Spleen (tissue), 11 donors: ENCODE data around the gene SORCS1. TPM values are rescaled to one million over a fixed set of nuclear protein-coding genes. Genes with fewer than 3 reads are reported as not detected.

Experiments
- DNase-seq: peaks from one replicate; pipeline ENCODE4 v3.0.0-alpha.2; 2020
- H3K27ac ChIP-seq, 8 donors: fragments of 200-600 bp; sonication (generic) in 7 of 8; 1 replicate in 4 of 8; 2 replicates in 4 of 8; pipeline versions ENCODE4 v1.5.0 to v1.8.0; 2016 to 2021; ENCODE audit warnings: inconsistent platforms in 4 of 8, mild to moderate bottlenecking in 4 of 8, moderate library complexity in 1 of 8
- H3K27me3 ChIP-seq, 7 donors: fragments of 200-600 bp; sonication (generic) in 6 of 7; replicated peaks in 1 of 7; 1 replicate in 4 of 7; 2 replicates in 3 of 7; pipeline versions ENCODE4 v1.5.0 to v1.8.0; 2016 to 2021; ENCODE audit warnings: inconsistent platforms in 3 of 7, mild to moderate bottlenecking in 1 of 7
- H3K36me3 ChIP-seq, 6 donors: fragments of 200-600 bp; sonication (generic) in 5 of 6; 1 replicate in 4 of 6; 2 replicates in 2 of 6; pipeline versions ENCODE4 v1.5.0 to v1.8.0; 2016 to 2021; ENCODE audit warnings: inconsistent platforms in 2 of 6
- H3K4me1 ChIP-seq, 6 donors: fragments of 200-600 bp; sonication (generic) in 5 of 6; 1 replicate in 3 of 6; 2 replicates in 3 of 6; pipeline versions ENCODE4 v1.5.0 to v1.8.0; 2016 to 2021; ENCODE audit warnings: inconsistent platforms in 3 of 6
- H3K4me3 ChIP-seq, 8 donors: fragments of 200-600 bp; sonication (generic) in 7 of 8; 1 replicate in 4 of 8; 2 replicates in 4 of 8; pipeline versions ENCODE4 v1.5.0 to v1.8.0; 2016 to 2021; ENCODE audit warnings: inconsistent platforms in 4 of 8, mild to moderate bottlenecking in 4 of 8, moderate library complexity in 2 of 8
- H3K9me3 ChIP-seq, 8 donors: fragments of 200-600 bp; sonication (generic) in 7 of 8; 1 replicate in 4 of 8; 2 replicates in 4 of 8; pipeline versions ENCODE4 v1.5.0 to v1.8.0; 2016 to 2021; ENCODE audit warnings: inconsistent platforms in 4 of 8
- CTCF ChIP-seq, 11 experiments: fragments of 200-600 bp in 7 of 11; fragments of 450-650 bp in 4 of 11; sonication (generic) in 4 of 11; IDR thresholded peaks in 8 of 11; conservative IDR thresholded peaks in 3 of 11; 1 replicate in 7 of 11; 2 replicates in 4 of 11; pipeline versions ENCODE4 v1.4.0 to v1.8.0; 2016 to 2021; ENCODE audit warnings: antibody characterized with exemption in 11 of 11, inconsistent platforms in 4 of 11, mild to moderate bottlenecking in 1 of 11
- POLR2A ChIP-seq, 3 donors: fragments of 450-650 bp; IDR thresholded peaks; one replicate each; pipeline ENCODE4 v1.5.1; 2017; ENCODE audit warnings: antibody characterized with exemption in 3 of 3, mild to moderate bottlenecking in 1 of 3
- POLR2AphosphoS5 ChIP-seq, 3 donors: sonication (generic); formaldehyde crosslinking; IDR thresholded peaks; one replicate each; pipeline ENCODE4 v1.5.1; 2017; ENCODE audit warnings: antibody characterized with exemption in 3 of 3
- WGBS, 5 donors: extraction: QIAGEN DNeasy Blood & Tissue Kit in 3 of 5; methylation state at CpG; one replicate each; pipeline versions ENCODE4 v1.1.5 to v1.1.7; 2013 to 2018; 5-methylcytosine and 5-hydroxymethylcytosine counted together
- intact Hi-C: fragments of 100-400 bp; cut with DNase I; formaldehyde crosslinking; loops from one replicate; pipeline ENCODE4 v1.15.0; 2023; ENCODE audit warnings: low total_unique reads
- polyA plus RNA-seq, 3 donors: library from polyadenylated mRNA; stranded (reverse); fragments of 200-250 nt; gene quantifications; one replicate each; pipeline ENCODE4 v1.2.1, GENCODE V29; 2013
- total RNA-seq, 7 donors: library from RNA; depleted of rRNA in 3 of 7; stranded (reverse); fragments of >200 nt in 3 of 7; fragmentation: NEBNext Ultra II Directional in 4 of 7; extraction: Animal tissue kit (Norgen Biotek cat#: 25700) in 4 of 7; gene quantifications; one replicate each; pipeline versions ENCODE4 v1.1.0 to v1.2.1, GENCODE V29; 2016 to 2021
- donor health status: healthy with polysubstance abuse.
- donor health status: DM: no; HTN: no; CAD: no; lungs with moderate emphysema.
- donor health status: DM: no; HTN: no; CAD: no.
- donor health status: Bipolar disorder and iron deficiency.
- donor health status: healthy.
- donor health status: DM: no; HTN: no; CAD: no.
- donor health status: DM: yes; HTN: yes; CAD: no.

Gene SORCS1
- total and polyA plus RNA-seq, 10 donors: 0.67 to 2.7 (median 1.6) TPM

- no peaks in the 10 kb centered on the region for H3K36me3 ChIP-seq
- intact Hi-C loops: no loop called here
- DNase-seq: no peak
- TF ChIP-seq POLR2AphosphoS5 (IDR thresholded peaks at IDR 0.05): no peak
- TF ChIP-seq POLR2A (IDR thresholded peaks at IDR 0.05): no peak
- no peak for TF ChIP-seq CTCF (IDR thresholded peaks at IDR 0.05 in 8 of 11, conservative IDR thresholded peaks at IDR 0.05 in 3 of 11)
- H3K9me3 ChIP-seq: no peaks in the 10 kb centered on the region
- H3K4me3 ChIP-seq: no peak overlapping the region
- no peaks in the 10 kb centered on the region for H3K4me1 ChIP-seq
- 76 to 92% (median 87%) methylated on average over 2 of the region's 2 CpGs for WGBS, 5 donors
- H3K27me3 ChIP-seq: no peaks in the 10 kb centered on the region
- no peak overlapping the region for H3K27ac ChIP-seq
These were observed 334.5 kb downstream of the SORCS1 start for GRCh38 chr10:106830006-106830405.

- 18 to 53% (median 21%) methylated on average over 1 of the region's 1 CpG for WGBS, 5 donors
- Histone ChIP-seq H3K27ac (no peak overlapping the region), H3K4me1 (no peaks in the 10 kb centered on the region), H3K4me3 (no peak overlapping the region), H3K9me3 (no peaks in the 10 kb centered on the region), H3K27me3 (peaks cover 0 to under 1% (median 0%) of the 10 kb centered on the region in 7 donors), H3K36me3 (no peaks in the 10 kb centered on the region)
- intact Hi-C loops: no loop called here
- no peak for DNase-seq
- TF ChIP-seq CTCF (IDR thresholded peaks at IDR 0.05 in 8 of 11, conservative IDR thresholded peaks at IDR 0.05 in 3 of 11) (no peak), POLR2A (IDR thresholded peaks at IDR 0.05) (no peak), POLR2AphosphoS5 (IDR thresholded peaks at IDR 0.05) (no peak)
These were observed 337.8 kb downstream of the SORCS1 start for GRCh38 chr10:106826716-106827115.

GRCh38 chr10:106825576-106826364, 338.7 kb downstream of the SORCS1 start:
- Histone ChIP-seq H3K9me3 (no peaks in the 10 kb centered on the region), H3K27ac (no peak overlapping the region), H3K36me3 (no peaks in the 10 kb centered on the region), H3K4me3 (no peak overlapping the region), H3K27me3 (peaks cover 0 to 5% (median 0%) of the 10 kb centered on the region in 7 donors), H3K4me1 (no peaks in the 10 kb centered on the region)
- TF ChIP-seq POLR2AphosphoS5 (IDR thresholded peaks at IDR 0.05) (no peak), POLR2A (IDR thresholded peaks at IDR 0.05) (no peak), CTCF (IDR thresholded peaks at IDR 0.05 in 8 of 11, conservative IDR thresholded peaks at IDR 0.05 in 3 of 11) (no peak)
- intact Hi-C loops: no loop called here
- no peak for DNase-seq
- WGBS, 5 donors: 63 to 77% (median 66%) methylated on average over 10 of the region's 10 CpGs

GRCh38 chr10:106820579-106820978, 343.9 kb downstream of the SORCS1 start:
- Histone ChIP-seq H3K27ac (no peak overlapping the region), H3K4me3 (no peak overlapping the region), H3K9me3 (no peaks in the 10 kb centered on the region), H3K36me3 (no peaks in the 10 kb centered on the region), H3K27me3 (peaks cover 0 to 5% (median 0%) of the 10 kb centered on the region in 7 donors), H3K4me1 (peaks cover 0 to 2% (median 0%) of the 10 kb centered on the region in 6 donors)
- 37 to 57% (median 53%) methylated on average over 3 of the region's 3 CpGs for WGBS, 5 donors
- intact Hi-C loops: no loop called here
- no peak for TF ChIP-seq POLR2A (IDR thresholded peaks at IDR 0.05)
- TF ChIP-seq CTCF (IDR thresholded peaks at IDR 0.05 in 8 of 11, conservative IDR thresholded peaks at IDR 0.05 in 3 of 11): no peak
- TF ChIP-seq POLR2AphosphoS5 (IDR thresholded peaks at IDR 0.05): no peak
- no peak for DNase-seq
